Gastrocnemius medialis (tissue), 4 donors: ENCODE data around the gene CLP1. TPM values are rescaled to one million over a fixed set of nuclear protein-coding genes. Genes with fewer than 3 reads are reported as not detected.

ENCODE experiments used
- microRNA counts, 2 donors: library from miRNA; unstranded; fragments of <30 nt; microRNA quantifications; one replicate each; lab custom pipeline; 2016
- microRNA-seq, 2 donors: library from miRNA; unstranded; fragments of <30 nt; microRNA quantifications; one replicate each; pipeline ENCODE4, GENCODE V29; 2016; ENCODE audit warnings: borderline replicate concordance in 2 of 2
- total RNA-seq, 4 donors: library from RNA; depleted of rRNA; stranded (reverse); fragments of >200 nt; gene quantifications; one replicate each; pipeline versions ENCODE4 v1.1.0 to v1.2.3, GENCODE V29; 2016

CLP1 gene
- total RNA-seq, 4 donors from 2014 or later = 10.6 to 15.3 (median 11.2) TPM

MicroRNAs within 50 kb of the gene (microRNA counts, 767-probe panel; counts per million panel counts)
- 5,339 to 7,333 counts per million in 2 donors for microRNA hsa-miR-130a-3p (lab: Ali Mortazavi, UCI)

Small RNA genes within 50 kb of the gene (microRNA-seq; reads per million reads assigned to microRNA genes)
- 1,989 to 2,094 reads per million in 2 donors for gene MIR130A

Other genes with a start within 250 kb of the CLP1 start
- 10 to 100 TPM; 13.9 to 22.5 (median 20.3) TPM for gene SLC43A3, start 230.6 kb upstream of the CLP1 start, total RNA-seq
- gene RTN4RL2, start 197.2 kb upstream of the CLP1 start, total RNA-seq = 1 to 10 TPM in 1 of 4 donors, under 1 TPM in 3; 0.13 to 2.8 (median 0.77) TPM
- 10 to 100 TPM in 3 of 4 donors, 1 to 10 TPM in 1; 7.4 to 35.1 (median 15.8) TPM for gene SLC43A1, start 142.1 kb upstream of the CLP1 start, total RNA-seq
- gene TIMM10, start 127.0 kb upstream of the CLP1 start, total RNA-seq = 10 to 100 TPM; 45.4 to 61.7 (median 49.5) TPM
- gene SMTNL1, start 120.2 kb upstream of the CLP1 start, total RNA-seq = 10 to 100 TPM; 23.0 to 52.7 (median 43.4) TPM
- gene UBE2L6, start 90.1 kb upstream of the CLP1 start, total RNA-seq = 1 to 10 TPM; 5.5 to 9.0 (median 6.7) TPM
- 100 to 1,000 TPM in 3 of 4 donors, 10 to 100 TPM in 1; 90.0 to 171 (median 106) TPM for gene SERPING1, start 60.1 kb upstream of the CLP1 start, total RNA-seq
- gene YPEL4, start 7.8 kb upstream of the CLP1 start, total RNA-seq = under 1 TPM; 0.31 to 0.68 (median 0.49) TPM
- 10 to 100 TPM; 34.0 to 49.2 (median 46.2) TPM for gene ZDHHC5, start 10.4 kb downstream of the CLP1 start, total RNA-seq
- 10 to 100 TPM in 2 of 4 donors, 1 to 10 TPM in 2; 8.3 to 13.1 (median 10.4) TPM for gene MED19, start 54.5 kb downstream of the CLP1 start, total RNA-seq
- gene TMX2, start 54.8 kb downstream of the CLP1 start, total RNA-seq = 10 to 100 TPM; 29.1 to 54.9 (median 40.5) TPM
- gene SELENOH, start 83.7 kb downstream of the CLP1 start, total RNA-seq = 100 to 1,000 TPM in 3 of 4 donors, 10 to 100 TPM in 1; 94.7 to 145 (median 132) TPM
- gene BTBD18, start 94.1 kb downstream of the CLP1 start, total RNA-seq = not detected
- gene CTNND1, start 104.0 kb downstream of the CLP1 start, total RNA-seq = 10 to 100 TPM; 19.7 to 29.8 (median 24.5) TPM